ENCODE measurements around the gene C8A. TPM values are rescaled to one million over a fixed set of nuclear protein-coding genes. Genes with fewer than 3 reads are reported as not detected.

Gene C8A
- polyA plus RNA-seq, 3 donors, result not detected

DNA sequence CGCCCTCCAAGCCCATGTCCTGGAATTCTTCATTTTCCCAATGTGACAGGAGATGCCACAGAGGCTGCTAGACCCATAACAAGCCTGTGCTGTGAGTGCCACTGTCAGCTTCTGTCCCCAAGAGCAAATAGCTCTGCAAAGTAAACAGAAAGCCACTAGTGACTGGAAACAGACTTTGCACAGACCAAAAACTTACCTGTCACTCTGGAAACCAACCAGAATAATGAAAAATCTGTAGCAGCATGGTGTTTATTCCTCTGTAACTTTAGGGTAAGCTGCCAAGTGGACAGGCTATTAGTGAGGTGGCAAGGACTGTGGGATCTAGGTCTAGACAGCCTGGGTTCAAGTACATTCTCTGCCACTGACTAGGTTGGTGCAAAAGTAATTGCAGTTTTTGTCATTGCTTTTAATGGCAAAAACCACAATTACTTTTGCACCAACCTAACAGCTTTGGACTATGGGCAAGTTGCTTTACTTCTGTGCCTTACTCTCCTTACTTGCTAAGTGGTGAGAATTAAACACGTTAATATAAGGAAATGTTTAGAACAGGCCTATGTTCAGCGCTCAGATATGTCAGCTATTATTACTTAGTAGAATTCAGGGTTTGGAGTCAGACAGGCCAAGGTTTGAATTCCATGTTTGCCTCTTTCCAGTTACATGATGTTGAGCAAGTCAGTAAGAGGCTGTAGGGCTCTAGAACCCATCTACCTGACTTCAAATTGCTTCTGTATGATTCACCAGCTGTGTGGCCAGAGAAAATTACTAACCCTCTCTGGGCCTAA, 111.5 kb downstream of the C8A start, which contains the start of gene C8B:
Gene C8B (minus strand): TSS at position 100 of the 782 bp plus-strand sequence. CDS start 67 bp downstream, at position 33.
- TF ChIP-seq, protein P1, sequence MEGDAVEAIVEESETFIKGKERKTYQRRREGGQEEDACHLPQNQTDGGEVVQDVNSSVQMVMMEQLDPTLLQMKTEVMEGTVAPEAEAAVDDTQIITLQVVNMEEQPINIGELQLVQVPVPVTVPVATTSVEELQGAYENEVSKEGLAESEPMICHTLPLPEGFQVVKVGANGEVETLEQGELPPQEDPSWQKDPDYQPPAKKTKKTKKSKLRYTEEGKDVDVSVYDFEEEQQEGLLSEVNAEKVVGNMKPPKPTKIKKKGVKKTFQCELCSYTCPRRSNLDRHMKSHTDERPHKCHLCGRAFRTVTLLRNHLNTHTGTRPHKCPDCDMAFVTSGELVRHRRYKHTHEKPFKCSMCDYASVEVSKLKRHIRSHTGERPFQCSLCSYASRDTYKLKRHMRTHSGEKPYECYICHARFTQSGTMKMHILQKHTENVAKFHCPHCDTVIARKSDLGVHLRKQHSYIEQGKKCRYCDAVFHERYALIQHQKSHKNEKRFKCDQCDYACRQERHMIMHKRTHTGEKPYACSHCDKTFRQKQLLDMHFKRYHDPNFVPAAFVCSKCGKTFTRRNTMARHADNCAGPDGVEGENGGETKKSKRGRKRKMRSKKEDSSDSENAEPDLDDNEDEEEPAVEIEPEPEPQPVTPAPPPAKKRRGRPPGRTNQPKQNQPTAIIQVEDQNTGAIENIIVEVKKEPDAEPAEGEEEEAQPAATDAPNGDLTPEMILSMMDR (IDR thresholded peaks at IDR 0.05), result no peak
- no peaks in the 10 kb centered on the region for H3K36me3 Mint-ChIP-seq
- Histone ChIP-seq H3K9me3 (replicated peaks in 1 of 2; ENCODE audit: control insufficient read depth in 1 of 2, insufficient read depth in 1 of 2, low read length in 2 of 2) (no peaks in the 10 kb centered on the region), H3K4me1 (ENCODE audit: control insufficient read depth in 1 of 2, insufficient read depth in 2 of 2, low read length in 2 of 2) (no peaks in the 10 kb centered on the region), H4K20me1 (ENCODE audit: insufficient read depth, low read length) (no peaks in the 10 kb centered on the region), H3K36me3 (replicated peaks in 1 of 2; ENCODE audit: control insufficient read depth in 1 of 2, insufficient read depth in 2 of 2, low read length in 2 of 2) (no peaks in the 10 kb centered on the region), H3K79me2 (ENCODE audit: insufficient read depth, low read length) (no peaks in the 10 kb centered on the region), H3K4me2 (replicated peaks; ENCODE audit: extremely low read depth, low read length, poor library complexity, severe bottlenecking) (no peak within 1 kb of the TSS), H3K27me3 (ENCODE audit: control insufficient read depth in 2 of 2, insufficient read depth in 2 of 2, low read length in 2 of 2) (no peaks in the 10 kb centered on the region), H2AFZ (ENCODE audit: insufficient read depth, low read depth, low read length, poor library complexity, severe bottlenecking) (no peak within 1 kb of the TSS), H3K4me3 (replicated peaks in 1 of 3; ENCODE audit: low read depth in 2 of 3, low read length in 3 of 3) (no peak within 1 kb of the TSS), H3K27ac (ENCODE audit: low read depth in 1 of 2, low read length in 2 of 2) (no peak within 1 kb of the TSS), H3K9ac (ENCODE audit: insufficient read depth, low read length, poor library complexity, severe bottlenecking) (no peak within 1 kb of the TSS)
- H3K4me3 Mint-ChIP-seq, result no peak within 1 kb of the TSS
- H3K9me3 Mint-ChIP-seq, result peaks cover 0 to 10% (median 1%) of the 10 kb centered on the region in 7 donors
- no peak for DNase-seq
- H3K4me1 Mint-ChIP-seq, result no peaks in the 10 kb centered on the region
- intact Hi-C loops (cut with micrococcal nuclease), result no loop called here
- H3K27ac Mint-ChIP-seq, result no peak within 1 kb of the TSS
- H3K27me3 Mint-ChIP-seq (ENCODE audit: low read depth in 3 of 3), result peaks cover 3 to 6% (median 6%) of the 10 kb centered on the region in 3 donors
- 91% methylated on average over 3 of the region's 3 CpGs for whole genome bisulfite sequencing (ENCODE audit: insufficient coverage)

DNA sequence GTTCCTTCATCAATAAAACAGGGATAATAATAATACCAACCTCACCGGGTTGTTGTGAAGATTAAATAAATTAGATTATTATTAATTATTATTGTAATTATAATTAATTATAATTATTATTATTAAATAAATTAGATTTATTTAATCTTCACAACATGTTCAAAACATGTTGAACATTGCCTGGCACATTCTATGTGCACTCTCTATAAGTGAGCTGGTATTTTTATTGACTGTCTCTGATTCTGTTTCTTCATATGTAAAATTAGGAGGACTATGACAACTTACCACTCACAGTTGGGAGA, 112.1 kb downstream of the C8A start:
- H4K20me1 ChIP-seq (ENCODE audit: insufficient read depth, low read length), result no peaks in the 10 kb centered on the region
- Mint-ChIP-seq H3K36me3 (no peaks in the 10 kb centered on the region), H3K4me1 (no peaks in the 10 kb centered on the region), H3K9me3 (peaks cover 0 to 10% (median 1%) of the 10 kb centered on the region in 7 donors), H3K27me3 (ENCODE audit: low read depth in 3 of 3) (peaks cover 3 to 6% (median 6%) of the 10 kb centered on the region in 3 donors), H3K27ac (no peak overlapping the region), H3K4me3 (no peak overlapping the region)
- no peak overlapping the region for H3K27ac ChIP-seq (ENCODE audit: low read depth in 1 of 2, low read length in 2 of 2)
- H3K36me3 ChIP-seq (replicated peaks in 1 of 2; ENCODE audit: control insufficient read depth in 1 of 2, insufficient read depth in 2 of 2, low read length in 2 of 2), result no peaks in the 10 kb centered on the region
- H2AFZ ChIP-seq (ENCODE audit: insufficient read depth, low read depth, low read length, poor library complexity, severe bottlenecking), result no peak overlapping the region
- TF ChIP-seq, protein P1 (IDR thresholded peaks at IDR 0.05), result no peak
- H3K9ac ChIP-seq (ENCODE audit: insufficient read depth, low read length, poor library complexity, severe bottlenecking), result no peak overlapping the region
- no peak overlapping the region for H3K4me3 ChIP-seq (replicated peaks in 1 of 3; ENCODE audit: low read depth in 2 of 3, low read length in 3 of 3)
- no peaks in the 10 kb centered on the region for H3K9me3 ChIP-seq (replicated peaks in 1 of 2; ENCODE audit: control insufficient read depth in 1 of 2, insufficient read depth in 1 of 2, low read length in 2 of 2)
- H3K79me2 ChIP-seq (ENCODE audit: insufficient read depth, low read length), result no peaks in the 10 kb centered on the region
- no CpG with 5 or more reads among the region's 1 CpG for WGBS (ENCODE audit: insufficient coverage)
- intact Hi-C loops (cut with micrococcal nuclease), result no loop called here
- H3K4me2 ChIP-seq (replicated peaks; ENCODE audit: extremely low read depth, low read length, poor library complexity, severe bottlenecking), result no peak overlapping the region
- H3K4me1 ChIP-seq (ENCODE audit: control insufficient read depth in 1 of 2, insufficient read depth in 2 of 2, low read length in 2 of 2), result no peaks in the 10 kb centered on the region
- no peaks in the 10 kb centered on the region for H3K27me3 ChIP-seq (ENCODE audit: control insufficient read depth in 2 of 2, insufficient read depth in 2 of 2, low read length in 2 of 2)
- DNase-seq, result no peak
